Esophagus muscularis mucosa (tissue), 4 donors: ENCODE data around the gene MTFP1. TPM values are rescaled to one million over a fixed set of nuclear protein-coding genes. Genes with fewer than 3 reads are reported as not detected.

Experiments
- DNase-seq: peaks from one replicate; pipeline ENCODE4 v3.0.0-alpha.2; 2017; ENCODE audit errors: extremely low spot score
- H3K27ac ChIP-seq, 4 donors: fragments of 200-600 bp; sonication (generic); replicated peaks in 1 of 4; 1 replicate in 3 of 4; 2 replicates in 1 of 4; pipeline ENCODE4 v1.5.1; 2016 to 2019; ENCODE audit warnings: mild to moderate bottlenecking in 1 of 4
- H3K27me3 ChIP-seq, 4 donors: fragments of 200-600 bp; sonication (generic); one replicate each; pipeline versions ENCODE4 v1.5.1 to v1.6.0; 2016 to 2019
- H3K36me3 ChIP-seq, 4 donors: fragments of 200-600 bp; sonication (generic); one replicate each; pipeline ENCODE4 v1.5.1; 2016 to 2019
- H3K4me1 ChIP-seq, 4 donors: fragments of 200-600 bp; sonication (generic); one replicate each; pipeline ENCODE4 v1.5.1; 2016 to 2019
- H3K4me3 ChIP-seq, 4 donors: fragments of 200-600 bp; sonication (generic); 1 replicate in 2 of 4; 2 replicates in 2 of 4; pipeline ENCODE4 v1.5.1; 2016 to 2019; ENCODE audit warnings: mild to moderate bottlenecking in 4 of 4, moderate library complexity in 1 of 4
- H3K9me3 ChIP-seq, 4 donors: fragments of 200-600 bp; sonication (generic); 1 replicate in 3 of 4; 2 replicates in 1 of 4; pipeline ENCODE4 v1.5.1; 2016 to 2019
- CTCF ChIP-seq, 3 experiments: fragments of 200-600 bp in 2 of 3; fragments of 450-650 bp in 1 of 3; sonication (generic) in 2 of 3; IDR thresholded peaks; one replicate each; pipeline ENCODE4 v1.5.1; 2017 to 2019; ENCODE audit warnings: antibody characterized with exemption in 3 of 3, mild to moderate bottlenecking in 2 of 3, moderate library complexity in 1 of 3
- EP300 ChIP-seq: sonication (generic); formaldehyde crosslinking; IDR thresholded peaks from one replicate; pipeline ENCODE4 v1.6.1; 2017; ENCODE audit warnings: antibody characterized with exemption
- POLR2A ChIP-seq: fragments of 450-650 bp; IDR thresholded peaks from one replicate; pipeline ENCODE4 v1.6.1; 2017; ENCODE audit warnings: antibody characterized with exemption, moderate library complexity, mild to moderate bottlenecking, low read depth
- POLR2AphosphoS5 ChIP-seq, 2 donors: sonication (generic); formaldehyde crosslinking; IDR thresholded peaks; one replicate each; pipeline ENCODE4 v1.6.1; 2017; ENCODE audit warnings: antibody characterized with exemption in 2 of 2
- WGBS: methylation state at CpG from one replicate; pipeline ENCODE4 v1.1.5; 2018; 5-methylcytosine and 5-hydroxymethylcytosine counted together
- intact Hi-C: fragments of 100-400 bp; cut with DNase I; formaldehyde crosslinking; loops from one replicate; pipeline ENCODE4 v1.15.1; 2023
- total RNA-seq, 4 donors: library from RNA; depleted of rRNA; stranded (reverse); fragments of >200 nt; gene quantifications; one replicate each; pipeline versions ENCODE4 v1.1.0 to v1.2.1, GENCODE V29; 2016

Gene MTFP1
- total RNA-seq, 4 donors from 2014 or later, result 1.2 to 7.1 (median 3.4) TPM

GRCh38 chr22:30406400-30406799 is 19.2 kb upstream of the MTFP1 start:
- Histone ChIP-seq H3K27ac (no peak overlapping the region), H3K4me3 (no peak overlapping the region), H3K36me3 (peaks cover 17 to 61% (median 39%) of the 10 kb centered on the region in 4 donors), H3K27me3 (no peaks in the 10 kb centered on the region), H3K4me1 (peaks cover 0 to 7% (median 2%) of the 10 kb centered on the region in 4 donors), H3K9me3 (no peaks in the 10 kb centered on the region)
- intact Hi-C loops, result no loop called here
- no peak for TF ChIP-seq POLR2A
- TF ChIP-seq CTCF (IDR thresholded peaks at IDR 0.05), result no peak
- TF ChIP-seq EP300, result no peak
- no peak for TF ChIP-seq POLR2AphosphoS5 (IDR thresholded peaks at IDR 0.05)
- DNase-seq, result no peak
- 97% methylated on average over 6 of the region's 6 CpGs for WGBS

- no peaks in the 10 kb centered on the region for H3K9me3 ChIP-seq
- intact Hi-C loops, result no loop called here
- peaks cover 17 to 79% (median 42%) of the 10 kb centered on the region in 4 donors for H3K36me3 ChIP-seq
- no peak overlapping the region for H3K27ac ChIP-seq
- no peaks in the 10 kb centered on the region for H3K27me3 ChIP-seq
- TF ChIP-seq CTCF (IDR thresholded peaks at IDR 0.05) (no peak), EP300 (no peak), POLR2A (no peak), POLR2AphosphoS5 (IDR thresholded peaks at IDR 0.05) (no peak)
- DNase-seq, result no peak
- no peaks in the 10 kb centered on the region for H3K4me1 ChIP-seq
- 81% methylated on average over 13 of the region's 13 CpGs for WGBS
- no peak overlapping the region for H3K4me3 ChIP-seq
These were observed 17.0 kb upstream of the MTFP1 start for GRCh38 chr22:30408388-30409102.

GRCh38 chr22:30411780-30412179 is 13.8 kb upstream of the MTFP1 start:
- no peak for DNase-seq
- H3K4me3 ChIP-seq, result no peak overlapping the region
- H3K27me3 ChIP-seq, result no peaks in the 10 kb centered on the region
- H3K9me3 ChIP-seq, result no peaks in the 10 kb centered on the region
- H3K36me3 ChIP-seq, result peaks cover 25 to 97% (median 63%) of the 10 kb centered on the region in 4 donors
- WGBS, result 82% methylated on average over 3 of the region's 3 CpGs
- H3K27ac ChIP-seq, result no peak overlapping the region
- intact Hi-C loops, result no loop called here
- no peak for TF ChIP-seq EP300
- TF ChIP-seq CTCF (IDR thresholded peaks at IDR 0.05), result no peak
- TF ChIP-seq POLR2A, result no peak
- TF ChIP-seq POLR2AphosphoS5 (IDR thresholded peaks at IDR 0.05), result no peak
- no peaks in the 10 kb centered on the region for H3K4me1 ChIP-seq

GRCh38 chr22:30413001-30413400 is 12.6 kb upstream of the MTFP1 start:
- intact Hi-C loops, result no loop called here
- 84% methylated on average over 4 of the region's 4 CpGs for WGBS
- Histone ChIP-seq H3K36me3 (peaks cover 24 to 97% (median 63%) of the 10 kb centered on the region in 4 donors), H3K9me3 (no peaks in the 10 kb centered on the region), H3K4me3 (no peak overlapping the region), H3K27ac (no peak overlapping the region), H3K4me1 (no peaks in the 10 kb centered on the region), H3K27me3 (no peaks in the 10 kb centered on the region)
- TF ChIP-seq POLR2AphosphoS5 (IDR thresholded peaks at IDR 0.05) (no peak), CTCF (IDR thresholded peaks at IDR 0.05) (no peak), POLR2A (no peak), EP300 (no peak)
- DNase-seq, result no peak
